Kidney capillary endothelial cell (primary cell): ENCODE data around the gene WDR7.
A peak's percentile ranks its signal among the peaks of the same experiment; 100 is the strongest.

Source experiments
- DNase-seq: peaks from one replicate; pipeline ENCODE4 v3.0.0-alpha.2; 2018; ENCODE audit warnings: low spot score

Gene WDR7

GRCh38 chr18:56722518-56722917 is 71.4 kb downstream of the WDR7 start:
- DNase-seq, result no peak

GRCh38 chr18:56723068-56723467 is 71.9 kb downstream of the WDR7 start:
- no peak for DNase-seq

- DNase-seq, result no peak
Observed at GRCh38 chr18:56723706-56724105, 72.5 kb downstream of the WDR7 start.

GRCh38 chr18:56726906-56727305 is 75.7 kb downstream of the WDR7 start:
- DNase-seq, result peak; percentile 8

GRCh38 chr18:56727399-56727798 is 76.2 kb downstream of the WDR7 start:
- DNase-seq, result no peak

GRCh38 chr18:56728741-56729140 is 77.6 kb downstream of the WDR7 start:
- no peak for DNase-seq

DNA sequence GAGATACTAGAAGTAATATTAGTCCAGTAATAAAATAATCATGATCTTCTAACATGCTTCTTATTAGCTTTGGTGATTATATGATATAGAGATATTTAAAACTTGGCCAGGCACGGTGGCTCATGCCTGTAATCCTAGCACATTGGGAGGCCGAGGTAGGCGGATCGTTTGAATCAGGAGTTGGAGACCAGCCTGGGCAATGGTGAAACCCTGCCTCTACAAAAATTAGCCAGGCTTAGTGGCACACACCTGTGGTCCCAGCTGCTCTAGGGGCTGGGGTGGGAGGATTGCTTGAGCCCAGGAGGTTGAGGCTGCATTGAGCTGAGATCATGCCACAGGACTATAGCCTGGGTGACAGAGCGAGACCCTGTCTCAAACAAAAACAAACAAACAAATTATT is 87.0 kb downstream of the WDR7 start:
- no peak for DNase-seq

GRCh38 chr18:56739731-56740130 is 88.6 kb downstream of the WDR7 start:
- DNase-seq, result no peak

GRCh38 chr18:56740645-56741044 is 89.5 kb downstream of the WDR7 start:
- DNase-seq, result no peak

GRCh38 chr18:56741685-56742084 is 90.5 kb downstream of the WDR7 start:
- DNase-seq, result no peak

DNA sequence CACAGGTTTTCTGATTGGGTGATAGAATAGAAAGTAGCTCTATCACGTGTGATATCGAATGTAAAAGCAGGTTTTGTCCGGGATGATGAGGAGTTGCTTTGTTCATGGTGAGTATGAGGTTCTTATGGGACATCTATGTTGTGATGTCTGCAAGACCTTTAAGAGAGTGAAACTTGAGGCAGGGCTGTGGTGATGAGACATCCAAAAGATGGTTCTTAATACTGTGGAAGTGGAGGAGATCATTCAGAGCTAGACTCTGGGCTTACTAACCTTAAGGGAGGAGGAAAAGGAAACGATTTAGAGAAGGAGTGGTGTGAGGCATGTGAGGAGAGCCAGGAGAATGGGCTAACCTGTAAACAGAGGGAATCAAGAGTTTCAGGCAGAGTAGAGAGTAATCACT is 92.0 kb downstream of the WDR7 start:
- no peak for DNase-seq

DNA sequence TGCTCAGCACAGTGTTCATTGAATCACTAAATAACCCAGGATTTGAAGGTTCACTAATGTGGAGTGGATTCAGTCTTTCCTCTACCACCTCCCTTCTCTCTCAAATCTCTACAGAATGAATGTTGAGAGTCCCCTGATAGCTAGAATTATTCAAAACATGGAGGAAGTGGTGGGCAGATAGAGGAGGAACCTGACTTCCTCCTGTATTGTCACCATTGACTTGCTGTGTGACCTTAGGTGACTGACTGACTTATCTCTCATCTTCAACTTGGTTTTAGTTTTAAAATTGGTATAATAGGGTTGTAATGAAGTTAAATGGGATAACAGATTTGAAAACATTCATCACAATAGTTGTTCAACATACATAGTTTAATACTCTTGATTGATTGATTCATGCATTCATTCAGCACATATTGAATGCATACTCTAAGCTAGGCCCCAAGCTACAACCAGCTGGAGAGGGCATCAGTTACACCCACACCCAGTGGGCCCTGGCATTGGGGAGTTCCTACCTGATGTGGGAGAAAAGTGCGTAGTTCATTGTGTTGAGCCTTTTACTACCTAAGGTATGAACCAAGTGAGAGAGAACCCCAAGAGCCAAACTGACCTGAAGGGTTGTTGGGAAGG is 96.0 kb downstream of the WDR7 start:
- DNase-seq, result no peak

GRCh38 chr18:56747857-56748256 is 96.7 kb downstream of the WDR7 start:
- DNase-seq, result no peak

DNA sequence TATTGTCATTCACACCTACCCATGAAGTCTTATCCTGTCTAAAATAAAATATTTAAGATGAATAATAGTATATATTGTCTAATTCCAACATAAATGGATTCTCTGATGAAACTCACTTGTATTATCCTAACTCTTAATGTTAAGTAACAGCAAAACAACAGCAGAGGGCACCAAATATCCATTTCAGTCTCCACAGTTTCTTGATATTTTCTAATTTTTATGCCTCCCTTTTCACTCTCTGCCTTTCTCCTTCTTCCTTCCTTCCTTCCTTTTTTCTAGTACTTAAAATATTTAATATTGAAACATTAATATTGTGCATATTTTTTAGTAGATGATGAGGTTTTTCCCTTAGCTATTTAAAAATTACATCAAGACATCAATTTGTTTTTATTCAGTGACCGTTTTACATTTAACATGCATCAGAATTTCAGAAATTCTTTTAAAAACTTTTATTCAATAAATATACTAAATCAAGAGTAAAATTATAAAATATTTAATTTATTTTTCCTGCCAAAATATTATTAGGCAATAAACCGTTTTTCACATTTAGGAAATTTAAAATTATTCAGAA is 97.6 kb downstream of the WDR7 start:
- DNase-seq, result peak; percentile 60

DNA sequence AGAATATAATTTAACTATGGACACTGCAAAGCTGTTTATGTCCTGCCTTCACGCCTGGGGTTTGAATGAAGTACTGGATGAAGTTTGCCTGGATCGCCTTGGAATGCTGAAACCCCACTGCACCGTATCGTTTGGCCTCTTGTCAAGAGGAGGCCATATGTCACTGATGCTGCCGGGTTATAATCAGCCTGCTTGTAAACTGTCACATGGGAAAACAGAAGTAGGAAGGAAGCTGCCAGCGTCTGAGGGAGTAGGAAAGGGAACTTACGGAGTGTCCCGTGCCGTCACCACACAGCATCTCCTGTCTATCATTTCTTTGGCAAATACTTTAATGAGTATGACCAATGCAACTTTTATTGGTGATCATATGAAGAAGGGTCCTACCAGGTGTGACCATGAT is 105.8 kb downstream of the WDR7 start:
- peak; percentile 24 for DNase-seq

- DNase-seq, result no peak
Observed at GRCh38 chr18:56770097-56770496, 118.9 kb downstream of the WDR7 start.

GRCh38 chr18:56770873-56771272 is 119.7 kb downstream of the WDR7 start:
- DNase-seq, result no peak

GRCh38 chr18:56775701-56776100 is 124.5 kb downstream of the WDR7 start:
- no peak for DNase-seq

DNA sequence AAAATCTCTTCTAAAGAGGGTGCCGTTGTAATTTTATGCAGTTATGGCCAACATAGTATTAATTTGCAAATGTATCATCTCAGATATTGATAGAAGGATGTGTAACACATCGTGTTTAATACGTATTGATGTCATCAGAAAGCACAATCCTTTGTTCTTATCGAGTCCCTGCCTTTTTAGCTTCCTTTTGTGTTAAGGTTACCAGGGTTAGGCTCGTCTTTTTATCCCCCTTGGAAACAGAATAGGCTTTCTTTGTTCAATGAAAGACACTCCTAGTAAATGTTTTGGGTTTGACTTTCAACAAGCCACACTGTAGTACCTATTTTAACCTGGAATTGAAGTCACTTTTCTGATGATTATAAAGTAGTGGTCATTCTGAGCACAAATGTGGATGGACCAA is 136.2 kb downstream of the WDR7 start:
- DNase-seq, result no peak

DNA sequence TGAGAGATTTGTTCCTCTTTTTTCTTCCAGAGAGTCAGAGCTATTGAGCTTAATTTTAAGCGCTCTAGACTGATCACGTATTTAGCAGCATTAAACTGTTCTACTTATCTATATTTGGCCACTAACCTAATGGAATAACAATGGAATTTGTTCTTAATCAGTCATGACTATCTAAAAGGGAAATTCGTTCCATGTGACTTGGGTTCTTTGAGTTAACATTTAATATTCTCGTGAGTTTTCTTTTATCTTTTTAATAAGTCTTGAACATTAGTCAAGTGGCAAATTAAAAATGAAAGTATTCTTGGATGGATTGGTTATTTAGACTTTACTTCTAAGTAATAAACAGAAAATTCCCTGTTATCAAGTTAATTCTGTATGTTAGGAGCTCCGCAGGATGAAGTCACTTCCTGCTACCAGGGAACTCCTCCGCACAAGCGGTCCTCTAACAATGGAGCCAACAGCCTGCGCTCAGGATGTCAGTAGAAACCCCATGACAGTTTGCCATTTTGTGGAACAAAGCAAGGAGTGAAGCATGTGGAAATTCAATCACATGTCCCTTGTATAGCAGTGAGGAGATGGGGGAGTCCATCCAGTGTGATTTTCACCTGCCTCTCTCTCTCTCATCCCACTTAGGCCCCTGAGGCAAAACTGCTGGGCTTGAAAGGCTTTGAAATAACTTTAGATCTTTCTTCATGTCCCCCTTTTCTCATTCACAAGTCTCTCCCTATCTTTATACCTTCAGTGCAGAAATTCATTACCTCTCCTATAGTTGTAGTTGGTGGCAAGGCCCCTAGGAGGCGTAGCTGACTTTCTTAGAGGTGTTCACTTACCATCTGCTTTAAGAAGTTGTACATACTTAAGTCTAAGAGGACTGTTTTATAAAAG is 138.1 kb downstream of the WDR7 start:
- peak; percentile 40 for DNase-seq

DNA sequence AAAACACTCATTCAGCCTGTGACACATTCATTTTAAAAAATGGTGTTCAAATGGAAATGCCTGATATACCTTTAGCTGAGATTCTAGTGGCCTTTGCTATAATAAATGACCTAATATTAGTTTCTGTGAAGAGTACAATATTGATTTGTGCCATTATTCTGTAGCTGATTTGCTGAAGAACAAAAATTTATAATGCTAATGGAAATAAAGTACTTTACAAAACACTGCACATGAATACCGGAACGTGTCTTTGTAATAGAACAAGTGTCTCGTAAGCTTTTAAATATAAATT is 138.7 kb downstream of the WDR7 start:
- DNase-seq, result no peak

DNA sequence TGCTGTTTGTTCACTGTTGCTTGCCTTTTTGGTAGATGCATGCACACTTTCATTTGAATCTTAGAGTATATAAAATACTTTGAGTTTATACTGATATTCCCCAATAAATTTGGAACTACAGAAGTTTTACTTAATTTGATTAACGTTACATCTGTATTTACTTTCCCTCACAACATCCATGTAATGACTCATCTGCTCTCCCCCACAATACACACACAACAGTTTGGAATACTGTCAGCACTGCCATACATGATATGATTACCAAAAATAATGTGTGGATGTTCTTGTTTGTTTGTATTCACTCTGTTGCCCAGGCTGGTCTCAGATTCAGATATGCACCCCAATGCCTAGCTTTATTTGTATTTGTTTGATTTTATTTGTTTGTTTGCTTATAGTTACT is 144.2 kb downstream of the WDR7 start:
- DNase-seq, result no peak

DNA sequence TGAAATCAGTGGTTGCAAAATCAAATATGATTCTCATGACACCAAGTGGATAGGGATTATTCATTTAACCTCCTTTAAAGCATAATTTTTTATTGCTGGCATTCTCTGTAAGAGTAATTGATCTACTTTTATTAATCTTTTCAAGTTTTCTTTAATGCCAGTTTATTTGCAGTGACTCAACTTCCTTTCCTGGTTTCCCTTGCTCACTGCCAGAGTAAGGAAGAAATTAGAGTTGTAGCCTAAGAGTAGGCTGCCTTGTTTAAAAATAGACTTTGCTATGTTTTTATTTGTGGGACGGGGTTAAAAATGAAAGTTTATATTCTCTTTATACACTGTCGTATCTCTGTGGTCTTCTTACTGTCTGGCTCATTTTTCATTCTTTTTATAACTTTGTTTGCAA is 148.6 kb downstream of the WDR7 start:
- peak; percentile 28 for DNase-seq

GRCh38 chr18:56803051-56803450 is 151.9 kb downstream of the WDR7 start:
- no peak for DNase-seq
